Large intestine (tissue), 3 donors: ENCODE results near the gene CXorf65. TPM values are rescaled to one million over a fixed set of nuclear protein-coding genes. Genes with fewer than 3 reads are reported as not detected.

Experiments
- DNase-seq, 2 donors: peaks; one replicate each; pipeline versions ENCODE4 v3.0.0 to v3.0.0-alpha.2; 2013
- H3K27ac ChIP-seq: one replicate; pipeline ENCODE4 v1.5.1; 2013; ENCODE audit warnings: low read length
- H3K27me3 ChIP-seq: 2 replicates; pipeline ENCODE4 v1.6.1; 2013; ENCODE audit warnings: low read length; ENCODE audit not compliant: control insufficient read depth, insufficient read depth
- H3K36me3 ChIP-seq: 2 replicates; pipeline ENCODE4 v1.6.1; 2013; ENCODE audit warnings: low read length; ENCODE audit not compliant: control insufficient read depth, insufficient read depth
- H3K4me1 ChIP-seq: one replicate; pipeline ENCODE4 v1.6.1; 2013; ENCODE audit warnings: low read length; ENCODE audit not compliant: control insufficient read depth, insufficient read depth
- H3K4me3 ChIP-seq: one replicate; pipeline ENCODE4 v1.5.1; 2013; ENCODE audit warnings: low read length
- H3K9me3 ChIP-seq: one replicate; pipeline ENCODE4 v1.6.1; 2013; ENCODE audit warnings: mild to moderate bottlenecking, low read depth, low read length, moderate library complexity; ENCODE audit not compliant: control insufficient read depth
- WGBS: methylation state at CpG from one replicate; pipeline ENCODE4 v1.1.5; 2013; ENCODE audit warnings: low lambda C conversion rate; ENCODE audit not compliant: insufficient coverage; 5-methylcytosine and 5-hydroxymethylcytosine counted together
- polyA plus RNA-seq: library from polyadenylated mRNA; unstranded; fragments of 120-200 nt; gene quantifications from one replicate; pipeline ENCODE4 v1.2.1, GENCODE V29; 2013

Gene CXorf65
- polyA plus RNA-seq, 1 donor = 1.1 TPM

DNA sequence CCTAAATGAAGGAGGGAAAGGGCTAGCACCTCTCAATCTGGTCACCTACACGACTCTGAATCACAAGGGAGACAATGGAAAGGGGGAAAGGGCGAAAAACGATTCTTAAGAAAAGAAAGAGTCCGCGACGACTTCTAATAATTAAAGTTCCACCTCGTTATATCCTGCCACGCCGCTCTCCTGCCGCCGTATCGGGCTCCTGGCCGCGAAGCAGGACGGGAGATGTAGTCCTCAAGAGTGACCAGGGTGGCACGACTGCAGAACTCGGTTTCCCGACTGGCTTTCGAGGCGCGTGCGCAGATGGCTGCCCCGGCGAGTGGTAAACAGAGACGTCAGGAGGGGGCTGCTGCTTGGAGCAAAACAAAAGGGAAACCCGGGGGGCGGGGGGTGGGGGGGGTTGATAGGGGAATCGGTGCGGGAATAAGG lies 11.0 kb downstream of the CXorf65 start, which contains the start of gene FOXO4:
Gene FOXO4, plus strand, starts transcription at position 297 of the 426 bp plus-strand sequence. CDS start 678 bp downstream, outside the sequence.
- Histone ChIP-seq H3K4me1 (peaks cover 10% of the 10 kb centered on the region), H3K9me3 (no peaks in the 10 kb centered on the region), H3K4me3 (peak within 1 kb of the TSS; percentile 56), H3K27ac (peak within 1 kb of the TSS; percentile 58), H3K36me3 (no peaks in the 10 kb centered on the region), H3K27me3 (no peaks in the 10 kb centered on the region)
- no CpG with 5 or more reads among the region's 29 CpGs for WGBS
- DNase-seq = peak; percentile 88 to 89

DNA sequence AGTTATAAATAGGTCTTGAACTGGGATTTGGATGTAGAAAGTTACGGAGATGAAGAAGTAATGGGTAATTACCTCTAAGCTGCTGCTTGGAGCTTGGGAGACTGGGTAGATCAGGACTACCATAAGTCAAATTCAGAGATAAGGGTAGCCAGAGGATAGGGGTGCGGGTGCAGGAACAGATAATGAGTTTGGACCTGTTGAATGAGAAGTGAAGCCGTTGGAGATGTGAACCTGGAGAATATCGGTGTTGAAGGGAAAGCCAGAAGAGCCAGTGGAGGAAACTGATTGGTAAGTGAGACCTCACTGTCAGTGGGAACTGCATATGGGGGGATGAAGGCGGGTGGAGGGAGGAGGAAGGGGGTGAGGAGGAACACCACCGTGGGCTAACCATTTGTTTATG lies 11.5 kb downstream of the CXorf65 start:
- Histone ChIP-seq H3K9me3 (no peaks in the 10 kb centered on the region), H3K4me1 (peaks cover 10% of the 10 kb centered on the region), H3K27ac (no peak overlapping the region), H3K36me3 (no peaks in the 10 kb centered on the region), H3K27me3 (no peaks in the 10 kb centered on the region), H3K4me3 (peak overlapping the region; percentile 56)
- no CpG with 5 or more reads among the region's 6 CpGs for WGBS
- no peak for DNase-seq

DNA sequence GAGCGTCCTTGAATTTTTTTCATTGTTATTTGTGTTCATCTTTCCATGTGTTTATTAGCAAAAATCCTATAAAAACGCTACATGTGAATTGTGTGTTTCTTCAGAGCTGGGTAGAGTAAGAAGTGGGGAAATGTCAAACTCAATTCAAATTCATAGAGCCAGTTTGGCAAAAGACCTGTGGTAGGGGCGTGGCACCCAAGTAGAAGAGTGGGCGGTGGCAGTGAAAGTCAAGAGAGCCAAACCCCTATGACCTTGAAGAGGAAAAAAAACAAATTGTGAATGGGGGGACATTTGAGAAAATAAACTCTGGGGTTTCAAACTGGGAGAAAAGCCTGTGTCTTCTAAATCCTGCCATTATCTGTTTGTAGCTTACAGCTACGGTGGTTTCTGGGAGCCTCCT lies 15.3 kb downstream of the CXorf65 start:
- H3K27me3 ChIP-seq = no peaks in the 10 kb centered on the region
- WGBS = no CpG with 5 or more reads among the region's 5 CpGs
- H3K9me3 ChIP-seq = no peaks in the 10 kb centered on the region
- H3K27ac ChIP-seq = no peak overlapping the region
- no peak overlapping the region for H3K4me3 ChIP-seq
- H3K4me1 ChIP-seq = no peaks in the 10 kb centered on the region
- no peak for DNase-seq
- no peaks in the 10 kb centered on the region for H3K36me3 ChIP-seq

DNA sequence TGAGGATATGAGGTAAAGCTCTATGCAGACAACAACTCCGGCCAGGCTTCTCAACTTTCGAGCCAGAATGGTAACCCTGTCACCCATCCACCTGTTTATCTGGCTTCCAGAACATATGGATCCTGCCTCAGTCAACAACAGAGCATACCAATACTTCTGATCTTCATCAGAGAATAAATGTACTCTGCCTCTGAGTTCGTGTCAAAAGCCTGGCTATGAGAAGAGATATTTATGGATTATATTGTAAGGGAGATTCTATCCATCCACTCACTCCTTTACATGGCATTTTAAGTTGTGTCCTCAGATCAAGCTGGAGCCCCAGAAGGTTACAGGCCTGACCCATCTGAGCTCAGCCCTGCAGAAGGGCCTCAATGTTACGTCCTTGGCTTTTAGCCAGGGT lies 20.6 kb downstream of the CXorf65 start:
- no peak for DNase-seq
- Histone ChIP-seq H3K27me3 (no peaks in the 10 kb centered on the region), H3K36me3 (no peaks in the 10 kb centered on the region), H3K4me3 (no peak overlapping the region), H3K9me3 (no peaks in the 10 kb centered on the region), H3K27ac (no peak overlapping the region), H3K4me1 (peaks cover 4% of the 10 kb centered on the region)
- WGBS = no CpG with 5 or more reads among the region's 4 CpGs

DNA sequence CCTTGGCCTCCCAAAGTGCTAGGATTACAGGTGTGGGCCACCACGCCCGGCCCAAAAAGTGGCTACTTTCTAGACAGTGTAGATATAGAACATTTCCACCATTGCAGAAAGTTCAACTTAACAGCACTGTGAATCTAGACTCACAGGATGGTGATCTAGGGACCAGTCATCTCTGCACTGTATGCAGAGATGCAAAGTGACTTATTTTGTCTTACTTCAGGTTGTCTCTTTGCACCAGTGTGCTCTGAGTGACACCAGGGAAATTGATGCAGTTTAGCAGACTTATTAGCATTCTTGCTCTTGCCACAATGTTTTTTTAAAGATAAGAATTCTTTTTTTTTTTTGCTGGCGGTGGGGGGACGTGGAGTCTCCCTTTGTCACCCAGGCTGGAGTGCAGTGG lies 23.7 kb downstream of the CXorf65 start:
- no CpG with 5 or more reads among the region's 4 CpGs for WGBS
- no peak overlapping the region for H3K27ac ChIP-seq
- no peak for DNase-seq
- H3K4me3 ChIP-seq = no peak overlapping the region
- peaks cover 4% of the 10 kb centered on the region for H3K4me1 ChIP-seq
- H3K27me3 ChIP-seq = no peaks in the 10 kb centered on the region
- no peaks in the 10 kb centered on the region for H3K9me3 ChIP-seq
- no peaks in the 10 kb centered on the region for H3K36me3 ChIP-seq

DNA sequence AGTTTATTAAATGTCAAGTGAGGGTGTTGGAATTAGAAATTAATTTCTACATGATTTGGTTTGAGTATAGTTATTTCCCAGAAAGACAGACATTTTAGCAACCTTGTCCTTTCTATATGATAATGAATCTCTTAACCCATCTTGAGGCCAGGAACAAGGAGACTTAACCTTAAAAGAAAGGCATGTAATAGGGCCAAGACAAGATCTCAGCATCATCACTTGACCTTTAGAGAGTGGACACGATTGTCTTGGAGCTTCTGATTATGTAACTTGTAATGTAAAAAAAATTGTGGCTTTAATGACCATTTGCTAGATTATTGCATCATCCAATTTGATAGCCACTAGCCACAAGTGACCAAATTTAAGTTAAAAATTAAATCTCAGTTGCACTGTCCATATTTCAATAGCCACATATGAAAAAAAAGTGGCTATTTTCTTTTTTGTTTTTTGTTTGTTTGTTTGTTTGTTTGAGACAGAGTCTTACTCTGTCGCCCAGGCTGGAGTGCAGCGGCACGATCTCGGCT lies 24.4 kb downstream of the CXorf65 start:
- DNase-seq = no peak
- Histone ChIP-seq H3K27me3 (no peaks in the 10 kb centered on the region), H3K27ac (no peak overlapping the region), H3K4me3 (no peak overlapping the region), H3K9me3 (no peaks in the 10 kb centered on the region), H3K36me3 (no peaks in the 10 kb centered on the region), H3K4me1 (peaks cover 4% of the 10 kb centered on the region)
- no CpG with 5 or more reads among the region's 5 CpGs for WGBS

DNA sequence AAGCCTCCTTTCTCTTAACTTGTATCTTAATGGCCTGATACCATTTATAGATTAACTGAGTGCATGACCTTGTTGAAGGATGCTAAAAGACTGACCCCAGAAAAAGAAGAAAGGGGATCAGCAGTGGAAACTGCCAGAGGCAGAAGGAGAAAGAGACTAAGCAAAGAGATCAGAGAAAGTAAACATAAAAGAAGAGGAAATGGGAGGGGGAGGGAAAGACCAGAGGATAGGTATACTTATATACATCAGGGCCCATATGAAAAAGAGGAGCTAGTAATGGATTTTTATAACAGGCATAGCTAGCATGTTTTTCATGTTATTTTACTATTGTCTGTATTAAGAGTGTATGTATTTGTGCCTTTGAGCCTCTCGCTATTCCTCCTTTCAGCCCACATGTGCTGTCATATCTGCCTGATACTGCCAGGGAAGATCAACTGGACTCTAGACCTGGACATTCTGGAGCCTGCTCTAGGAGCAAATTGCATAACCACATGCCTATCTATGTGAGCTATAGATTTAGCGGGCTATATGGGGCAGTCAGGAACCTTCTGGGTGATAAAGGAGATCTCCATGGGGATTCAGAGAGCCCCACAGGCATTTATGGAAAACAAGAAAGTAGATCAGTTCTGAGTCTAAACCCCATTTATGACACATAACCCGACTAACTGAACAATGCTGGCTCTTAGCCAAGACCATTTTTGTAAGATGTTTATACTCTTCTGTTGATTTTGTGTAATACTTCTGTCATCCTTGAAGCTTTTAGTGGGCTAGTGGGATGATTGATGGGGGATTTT lies 25.0 kb downstream of the CXorf65 start:
- H3K4me1 ChIP-seq = peaks cover 4% of the 10 kb centered on the region
- DNase-seq = peak in 1 of 2 donors; percentile 68
- no peaks in the 10 kb centered on the region for H3K9me3 ChIP-seq
- peak overlapping the region; percentile 49 for H3K27ac ChIP-seq
- no CpG with 5 or more reads among the region's 3 CpGs for WGBS
- H3K27me3 ChIP-seq = no peaks in the 10 kb centered on the region
- H3K36me3 ChIP-seq = no peaks in the 10 kb centered on the region
- no peak overlapping the region for H3K4me3 ChIP-seq

DNA sequence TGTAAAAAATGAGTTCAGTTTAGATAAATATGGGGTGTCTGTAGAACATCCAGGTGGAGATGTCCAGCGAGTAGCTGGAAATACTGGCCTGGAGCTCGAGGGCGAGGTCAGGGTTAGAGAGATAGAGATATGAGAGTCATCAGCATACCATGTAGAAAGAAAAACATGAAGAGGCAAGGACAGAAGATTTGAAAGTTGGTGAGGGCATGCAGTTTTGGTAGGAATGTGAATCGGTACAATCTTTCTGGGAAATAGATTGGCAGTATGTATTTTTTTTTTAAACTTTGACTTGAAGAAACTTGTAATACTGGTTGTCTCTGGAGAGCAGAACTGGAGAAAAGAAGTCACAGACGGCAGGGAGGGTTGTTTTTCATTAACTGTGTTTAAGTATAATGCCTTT lies 36.0 kb downstream of the CXorf65 start:
- no peak overlapping the region for H3K4me3 ChIP-seq
- no peaks in the 10 kb centered on the region for H3K36me3 ChIP-seq
- H3K27ac ChIP-seq = no peak overlapping the region
- no CpG with 5 or more reads among the region's 5 CpGs for WGBS
- peaks cover 5% of the 10 kb centered on the region for H3K4me1 ChIP-seq
- H3K9me3 ChIP-seq = no peaks in the 10 kb centered on the region
- no peaks in the 10 kb centered on the region for H3K27me3 ChIP-seq
- no peak for DNase-seq

DNA sequence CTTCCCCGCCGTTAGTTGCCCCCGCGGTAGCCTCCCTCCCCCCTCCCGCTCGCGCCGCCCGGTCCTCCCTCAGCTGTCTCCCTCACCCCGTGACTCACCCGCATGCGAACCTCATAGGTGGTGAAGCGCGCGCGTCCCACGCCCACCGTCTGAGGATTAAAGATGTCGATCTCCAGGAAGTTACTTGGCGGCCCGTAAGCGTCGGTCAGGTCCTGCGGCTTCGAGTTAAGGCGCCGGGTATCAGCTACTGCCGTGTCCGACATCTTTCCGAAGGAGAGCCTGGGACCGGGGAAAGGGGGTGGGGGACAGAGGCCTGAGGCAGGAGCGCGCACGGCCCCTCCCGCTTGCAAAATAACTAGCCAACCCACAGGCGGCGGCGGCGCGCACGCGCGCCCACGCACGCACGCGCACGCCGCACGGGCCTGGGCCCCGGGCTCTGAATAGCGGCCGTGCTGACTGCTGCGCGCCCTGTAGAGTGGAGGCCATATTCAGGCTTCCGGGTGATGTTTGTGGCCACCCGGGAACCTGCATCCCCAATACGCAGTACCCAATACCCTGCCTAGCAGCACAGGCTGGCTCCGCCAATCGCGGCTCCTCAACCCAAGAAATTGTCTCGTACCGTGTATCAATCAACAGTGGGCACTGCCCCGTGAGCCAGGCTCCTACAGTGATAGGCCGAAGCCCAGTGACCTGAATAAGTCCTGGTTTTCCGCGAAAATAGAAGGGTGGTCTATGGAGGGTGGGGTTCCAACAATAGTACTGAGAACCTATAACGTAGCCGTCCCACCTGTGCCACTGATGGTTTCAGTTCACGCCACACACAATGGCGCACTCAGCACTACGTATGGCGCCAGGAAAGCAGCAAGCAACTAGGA lies 38.3 kb downstream of the CXorf65 start, which contains the start of gene SNX12:
Gene SNX12, minus strand, starts transcription at position 291 of the 875 bp plus-strand sequence. Its CDS starts 28 bp downstream, at position 263.
- Histone ChIP-seq H3K27ac (peak within 1 kb of the TSS; percentile 92), H3K9me3 (no peaks in the 10 kb centered on the region), H3K36me3 (no peaks in the 10 kb centered on the region), H3K4me1 (peaks cover 5% of the 10 kb centered on the region), H3K4me3 (peak within 1 kb of the TSS; percentile 89), H3K27me3 (no peaks in the 10 kb centered on the region)
- DNase-seq = peak; percentile 89 to 97
- no CpG with 5 or more reads among the region's 73 CpGs for WGBS

DNA sequence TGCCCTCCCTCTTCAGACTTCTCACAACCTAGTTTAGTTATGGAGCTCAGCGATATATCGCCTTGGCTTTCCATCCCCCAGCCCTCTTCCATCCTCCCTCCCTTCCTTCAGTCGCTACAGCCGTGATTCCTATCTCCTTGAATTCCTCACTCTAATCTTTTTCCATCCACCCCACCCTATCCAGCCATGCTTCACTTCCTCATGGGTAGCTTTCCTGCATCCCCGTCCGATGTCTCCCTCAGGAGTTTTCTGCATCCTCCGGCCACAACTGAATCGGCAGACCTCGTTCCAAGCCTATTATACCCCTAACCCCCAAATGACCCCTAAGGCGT lies 38.9 kb downstream of the CXorf65 start:
- H3K27me3 ChIP-seq = no peaks in the 10 kb centered on the region
- no peaks in the 10 kb centered on the region for H3K9me3 ChIP-seq
- peaks cover 5% of the 10 kb centered on the region for H3K4me1 ChIP-seq
- H3K4me3 ChIP-seq = peak overlapping the region; percentile 89
- H3K36me3 ChIP-seq = peaks cover under 1% of the 10 kb centered on the region
- no peak for DNase-seq
- no CpG with 5 or more reads among the region's 10 CpGs for WGBS
- H3K27ac ChIP-seq = peak overlapping the region; percentile 92
